MM.1S (cell line): ENCODE measurements around the gene GREB1.
A peak's percentile ranks its signal among the peaks of the same experiment; 100 is the strongest.

Experiments
- DNase-seq: peaks from one replicate; pipeline ENCODE4 v3.0.0-alpha.2; 2015
- H2AFZ ChIP-seq: fragments of 300-600 bp; sonication (generic); 2 replicates; pipeline ENCODE4 v1.6.0; 2016; ENCODE audit warnings: antibody characterized with exemption, low read length
- H3F3A ChIP-seq: fragments of 300-600 bp; sonication (generic); 2 replicates; pipeline ENCODE4 v1.6.1; 2016; ENCODE audit warnings: mild to moderate bottlenecking, antibody characterized with exemption, low read length, moderate library complexity, mixed read lengths; ENCODE audit not compliant: insufficient read depth
- H3K27ac ChIP-seq: fragments of 300-600 bp; sonication (generic); 2 replicates; pipeline ENCODE4 v1.5.1; 2016; ENCODE audit warnings: mild to moderate bottlenecking, low read length
- H3K27me3 ChIP-seq: fragments of 300-600 bp; sonication (generic); replicated peaks from 2 replicates; pipeline ENCODE4 v1.6.0; 2016; ENCODE audit warnings: low read length; ENCODE audit not compliant: insufficient read depth
- H3K36me3 ChIP-seq: fragments of 300-600 bp; sonication (generic); replicated peaks from 2 replicates; pipeline ENCODE4 v1.6.1; 2016; ENCODE audit warnings: mild to moderate bottlenecking, low read length, mixed read lengths; ENCODE audit not compliant: insufficient read depth
- H3K4me1 ChIP-seq: fragments of 300-600 bp; sonication (generic); 2 replicates; pipeline ENCODE4 v1.6.1; 2016; ENCODE audit warnings: low read length, mixed read lengths
- H3K4me2 ChIP-seq: fragments of 300-600 bp; sonication (generic); 2 replicates; pipeline ENCODE4 v1.6.0; 2016; ENCODE audit warnings: low read depth, low read length
- H3K4me3 ChIP-seq: fragments of 300-600 bp; sonication (generic); 2 replicates; pipeline ENCODE4 v1.5.1; 2016; ENCODE audit warnings: low read length, mixed read lengths
- H3K79me2 ChIP-seq: fragments of 300-600 bp; sonication (generic); 2 replicates; pipeline ENCODE4 v1.6.1; 2016; ENCODE audit warnings: mixed run types, low read length, mixed read lengths
- H3K9ac ChIP-seq: fragments of 300-600 bp; sonication (generic); 2 replicates; pipeline ENCODE4 v1.6.1; 2016; ENCODE audit warnings: low read length, mixed read lengths
- H3K9me2 ChIP-seq: fragments of 300-600 bp; sonication (generic); replicated peaks from 2 replicates; pipeline ENCODE4 v1.6.1; 2016; ENCODE audit warnings: mild to moderate bottlenecking, low read length, mixed read lengths; ENCODE audit not compliant: insufficient read depth
- H3K9me3 ChIP-seq: fragments of 300-600 bp; sonication (generic); replicated peaks from 2 replicates; pipeline ENCODE4 v1.6.1; 2016; ENCODE audit warnings: mild to moderate bottlenecking, low read length, mixed read lengths; ENCODE audit not compliant: insufficient read depth
- H4K20me1 ChIP-seq: fragments of 300-600 bp; sonication (generic); 2 replicates; pipeline ENCODE4 v1.6.1; 2016; ENCODE audit warnings: mild to moderate bottlenecking, low read length, moderate library complexity, mixed read lengths; ENCODE audit not compliant: insufficient read depth
- CTCF ChIP-seq: fragments of 300-600 bp; sonication (generic); IDR thresholded peaks from 2 replicates; pipeline ENCODE4 v1.5.1; 2016; ENCODE audit warnings: antibody characterized with exemption, low read length, mixed read lengths
- EZH2 ChIP-seq: fragments of 300-600 bp; sonication (generic); optimal IDR thresholded peaks from 2 replicates; pipeline ENCODE3; 2017; ENCODE audit warnings: low read depth, mild to moderate bottlenecking, antibody characterized with exemption, low read length, mixed read lengths
- EZH2phosphoT487 ChIP-seq: fragments of 300-600 bp; sonication (generic); IDR thresholded peaks from 2 replicates; pipeline ENCODE4 v1.6.1; 2018; ENCODE audit warnings: antibody characterized with exemption, low read length

GREB1 gene

GRCh38 chr2:11551569-11552259 lies 17.9 kb downstream of the GREB1 start:
- peaks cover 16% of the 10 kb centered on the region for H3K4me1 ChIP-seq
- no peak overlapping the region for H3K9ac ChIP-seq
- H3K36me3 ChIP-seq = no peaks in the 10 kb centered on the region
- no peaks in the 10 kb centered on the region for H3K79me2 ChIP-seq
- DNase-seq = no peak
- H3K9me3 ChIP-seq = no peaks in the 10 kb centered on the region
- H3K27ac ChIP-seq = no peak overlapping the region
- H3K4me3 ChIP-seq = no peak overlapping the region
- H3K4me2 ChIP-seq = no peak overlapping the region
- no peaks in the 10 kb centered on the region for H4K20me1 ChIP-seq
- H3K27me3 ChIP-seq = no peaks in the 10 kb centered on the region
- H3K9me2 ChIP-seq = no peaks in the 10 kb centered on the region
- peaks cover 9% of the 10 kb centered on the region for H3F3A ChIP-seq
- TF ChIP-seq EZH2 (no peak), CTCF (no peak), EZH2phosphoT487 (no peak)
- H2AFZ ChIP-seq = no peak overlapping the region

- no peak for DNase-seq
- Histone ChIP-seq H3K9ac (no peak overlapping the region), H3F3A (peaks cover 9% of the 10 kb centered on the region), H3K79me2 (no peaks in the 10 kb centered on the region), H3K4me2 (no peak overlapping the region), H3K27me3 (no peaks in the 10 kb centered on the region), H2AFZ (no peak overlapping the region), H3K9me2 (no peaks in the 10 kb centered on the region), H3K36me3 (no peaks in the 10 kb centered on the region), H3K4me1 (peaks cover 16% of the 10 kb centered on the region), H3K4me3 (no peak overlapping the region), H4K20me1 (no peaks in the 10 kb centered on the region), H3K27ac (no peak overlapping the region), H3K9me3 (no peaks in the 10 kb centered on the region)
- TF ChIP-seq EZH2phosphoT487 (no peak), CTCF (no peak), EZH2 (no peak)
These were observed 18.4 kb downstream of the GREB1 start for GRCh38 chr2:11552260-11552638.

GRCh38 chr2:11553661-11554398 lies 20.0 kb downstream of the GREB1 start:
- no peaks in the 10 kb centered on the region for H3K36me3 ChIP-seq
- H2AFZ ChIP-seq = peak overlapping the region; percentile 33
- H3K9me2 ChIP-seq = no peaks in the 10 kb centered on the region
- no peak for TF ChIP-seq EZH2phosphoT487
- TF ChIP-seq CTCF = no peak
- no peak for TF ChIP-seq EZH2
- H3K79me2 ChIP-seq = no peaks in the 10 kb centered on the region
- H3K9ac ChIP-seq = no peak overlapping the region; the same call in 1 of the 2 replicates
- H3K4me1 ChIP-seq = peaks cover 16% of the 10 kb centered on the region
- H3K27me3 ChIP-seq = no peaks in the 10 kb centered on the region
- H3K27ac ChIP-seq = peak overlapping the region; percentile 34; the same call in 1 of the 2 replicates
- no peaks in the 10 kb centered on the region for H4K20me1 ChIP-seq
- DNase-seq = peak; percentile 52
- peak overlapping the region; percentile 78 for H3K4me2 ChIP-seq
- peaks cover 9% of the 10 kb centered on the region for H3F3A ChIP-seq
- H3K4me3 ChIP-seq = peak overlapping the region; percentile 44
- H3K9me3 ChIP-seq = no peaks in the 10 kb centered on the region
